ENCODE measurements around the gene DNLZ. TPM values are rescaled to one million over a fixed set of nuclear protein-coding genes. Genes with fewer than 3 reads are reported as not detected.

The DNLZ gene
- total RNA-seq, 2 experiments from 2014 or later: 16.8 to 21.2 TPM

- H4K20me1 ChIP-seq (ENCODE audit: insufficient read depth, low read length): no peaks in the 10 kb centered on the region
- no peak overlapping the region for H3K4me3 ChIP-seq (ENCODE audit: low read depth, low read length, poor library complexity, severe bottlenecking)
- H3K4me1 ChIP-seq (ENCODE audit: insufficient read depth, low read length, poor library complexity, severe bottlenecking): no peaks in the 10 kb centered on the region
- H3K4me2 ChIP-seq (ENCODE audit: low read length): no peak overlapping the region
- H3K79me2 ChIP-seq (ENCODE audit: insufficient read depth, low read depth, low read length): no peaks in the 10 kb centered on the region
- no peak for TF ChIP-seq EZH2phosphoT487 (IDR thresholded peaks at IDR 0.05; ENCODE audit: borderline replicate concordance, low read depth, low read length)
- intact Hi-C loops (cut with micrococcal nuclease; ENCODE audit: unreplicated experiment): no loop called here
- no peak overlapping the region for H2AFZ ChIP-seq (ENCODE audit: low read length)
- no TSS peak for BruUV-seq (replicated peaks)
- no peak for DNase-seq (ENCODE audit: low spot score)
- ChIA-PET POLR2A (no interaction called here), CTCF (ENCODE audit: unreplicated experiment) (interaction anchor here (0.6 kb wide), 1 partner anchor 63 kb away, joined by 3 read pairs; no protein-coding TSS in a partner anchor)
- H3K36me3 ChIP-seq (ENCODE audit: insufficient read depth, low read length): no peaks in the 10 kb centered on the region
- no peaks in the 10 kb centered on the region for H3K9me3 ChIP-seq (ENCODE audit: low read length)
- no peaks in the 10 kb centered on the region for H3K9me2 ChIP-seq (ENCODE audit: insufficient read depth, low read length)
- no peak overlapping the region for H3K27ac ChIP-seq (ENCODE audit: low read depth, low read length, poor library complexity, severe bottlenecking)
Measured at GRCh38 chr9:136337416-136338395, 25.8 kb downstream of the DNLZ start.

GRCh38 chr9:136336881-136337280 is 26.7 kb downstream of the DNLZ start:
- ChIA-PET POLR2A (no interaction called here), CTCF (ENCODE audit: unreplicated experiment) (no interaction called here)
- TF ChIP-seq EZH2phosphoT487 (IDR thresholded peaks at IDR 0.05; ENCODE audit: borderline replicate concordance, low read depth, low read length): no peak
- no peak for TF ChIP-seq CTCF (conservative IDR thresholded peaks at IDR 0.05; ENCODE audit: low read length)
- H3K36me3 ChIP-seq (ENCODE audit: insufficient read depth, low read length): no peaks in the 10 kb centered on the region
- no peak overlapping the region for H3K4me3 ChIP-seq (ENCODE audit: low read depth, low read length, poor library complexity, severe bottlenecking)
- H2AFZ ChIP-seq (ENCODE audit: low read length): no peak overlapping the region
- no TSS peak for BruUV-seq (replicated peaks)
- no peak overlapping the region for H3K27ac ChIP-seq (ENCODE audit: low read depth, low read length, poor library complexity, severe bottlenecking)
- H3K4me2 ChIP-seq (ENCODE audit: low read length): no peak overlapping the region
- H3K4me1 ChIP-seq (ENCODE audit: insufficient read depth, low read length, poor library complexity, severe bottlenecking): no peaks in the 10 kb centered on the region
- intact Hi-C loops (cut with micrococcal nuclease; ENCODE audit: unreplicated experiment): no loop called here
- no peaks in the 10 kb centered on the region for H4K20me1 ChIP-seq (ENCODE audit: insufficient read depth, low read length)
- DNase-seq (ENCODE audit: low spot score): no peak
- no peaks in the 10 kb centered on the region for H3K79me2 ChIP-seq (ENCODE audit: insufficient read depth, low read depth, low read length)
- no peaks in the 10 kb centered on the region for H3K9me3 ChIP-seq (ENCODE audit: low read length)
- no peaks in the 10 kb centered on the region for H3K9me2 ChIP-seq (ENCODE audit: insufficient read depth, low read length)

- Histone ChIP-seq H4K20me1 (ENCODE audit: insufficient read depth, low read length) (no peaks in the 10 kb centered on the region), H3K4me1 (ENCODE audit: insufficient read depth, low read length, poor library complexity, severe bottlenecking) (no peaks in the 10 kb centered on the region), H3K36me3 (ENCODE audit: insufficient read depth, low read length) (no peaks in the 10 kb centered on the region), H3K79me2 (ENCODE audit: insufficient read depth, low read depth, low read length) (no peaks in the 10 kb centered on the region), H3K4me3 (ENCODE audit: low read depth, low read length, poor library complexity, severe bottlenecking) (no peak overlapping the region), H3K9me3 (ENCODE audit: low read length) (no peaks in the 10 kb centered on the region), H3K27ac (ENCODE audit: low read depth, low read length, poor library complexity, severe bottlenecking) (no peak overlapping the region), H3K9me2 (ENCODE audit: insufficient read depth, low read length) (no peaks in the 10 kb centered on the region), H2AFZ (ENCODE audit: low read length) (no peak overlapping the region), H3K4me2 (ENCODE audit: low read length) (no peak overlapping the region)
- no peak for DNase-seq (ENCODE audit: low spot score)
- ChIA-PET CTCF (ENCODE audit: unreplicated experiment) (no interaction called here), POLR2A (no interaction called here)
- no TSS peak for BruUV-seq (replicated peaks)
- intact Hi-C loops (cut with micrococcal nuclease; ENCODE audit: unreplicated experiment): no loop called here
- TF ChIP-seq EZH2phosphoT487 (IDR thresholded peaks at IDR 0.05; ENCODE audit: borderline replicate concordance, low read depth, low read length): no peak
Measured at GRCh38 chr9:136336156-136336870, 27.2 kb downstream of the DNLZ start.
